GM12878 (cell line): ENCODE measurements around the gene HERC2. TPM values are rescaled to one million over a fixed set of nuclear protein-coding genes. Genes with fewer than 3 reads are reported as not detected.

Experiments
- ATAC-seq: fragments of 200-7000 bp; cut with Tn5 transposase; 3 replicates; pipeline ENCODE4 v1.9.1; 2020; ENCODE audit warnings: mild to moderate bottlenecking, moderate library complexity
- BruUV-seq: library from RNA; stranded (reverse); fragments of 400-500 nt; replicated peaks from 2 replicates; lab custom pipeline; 2021; lab: Mats Ljungman, UMichigan
- CTCF ChIA-PET: fragments of 300-600 bp; sonication (Branson Sonifier 250); formaldehyde crosslinking; extraction: SDS; loops from one replicate; lab custom pipeline; 2021; ENCODE audit warnings: inconsistent platforms; lab: Yijun Ruan, JAX
- POLR2A ChIA-PET: fragments of 350-600 bp; formaldehyde crosslinking; extraction: SDS; loops from one replicate; lab custom pipeline; 2021; ENCODE audit warnings: inconsistent platforms; lab: Charles Lee
- RAD21 ChIA-PET: fragments of 300-600 bp; sonication (Branson Sonifier 250); formaldehyde crosslinking; loops from one replicate; lab custom pipeline; 2023; ENCODE audit warnings: antibody characterized with exemption; ENCODE audit not compliant: unreplicated experiment; lab: Charles Lee
- SMC1A ChIA-PET: fragments of 300-600 bp; sonication (Branson Sonifier 250); formaldehyde crosslinking; loops from one replicate; lab custom pipeline; 2023; ENCODE audit not compliant: unreplicated experiment, uncharacterized antibody; lab: Charles Lee
- DNase-seq: peaks from one replicate; pipeline ENCODE4 v3.0.0-alpha.2; 2011; ENCODE audit warnings: low read depth, low spot score
- FAIRE-seq: peaks from 3 replicates; lab custom pipeline; 2011; peaks lifted over from hg19 to GRCh38; lab: Jason Lieb, UNC
- H2AFZ ChIP-seq: 2 replicates; pipeline ENCODE4 v1.6.0; 2011; ENCODE audit warnings: low read depth, low read length, control low read depth; ENCODE audit not compliant: control insufficient read depth
- H3K27ac ChIP-seq: 2 replicates; pipeline ENCODE4 v1.5.1; 2011; ENCODE audit warnings: control low read depth; ENCODE audit not compliant: control insufficient read depth, insufficient read depth
- H3K27me3 ChIP-seq, 2 experiments: replicated peaks in 1 of 2; 2 replicates each; pipeline versions ENCODE4 v1.6.0 to v1.6.1; 2011; ENCODE audit warnings: low read length in 1 of 2; ENCODE audit not compliant: control insufficient read depth in 2 of 2, insufficient read depth in 2 of 2
- H3K36me3 ChIP-seq, 2 experiments: 2 replicates each; pipeline ENCODE4 v1.5.1; 2011; ENCODE audit warnings: low read length in 1 of 2; ENCODE audit not compliant: control insufficient read depth in 2 of 2, insufficient read depth in 2 of 2
- H3K4me1 ChIP-seq: 2 replicates; pipeline ENCODE4 v1.6.1; 2011; ENCODE audit warnings: mild to moderate bottlenecking, low read length, moderate library complexity, mixed read lengths; ENCODE audit not compliant: control insufficient read depth, insufficient read depth
- H3K4me2 ChIP-seq: 2 replicates; pipeline ENCODE4 v1.6.0; 2011; ENCODE audit warnings: control low read depth; ENCODE audit not compliant: control insufficient read depth, insufficient read depth
- H3K4me3 ChIP-seq: fragments of 200-600 bp; sonication (generic); 2 replicates; pipeline ENCODE4 v1.5.1; 2016
- H3K79me2 ChIP-seq: 2 replicates; pipeline ENCODE4 v1.6.0; 2011; ENCODE audit warnings: low read length; ENCODE audit not compliant: control insufficient read depth, insufficient read depth
- H3K9ac ChIP-seq: 2 replicates; pipeline ENCODE4 v1.8.0; 2011; ENCODE audit warnings: low read length, control low read depth, mixed read lengths; ENCODE audit not compliant: control insufficient read depth, insufficient read depth
- H3K9me3 ChIP-seq: replicated peaks from 3 replicates; pipeline ENCODE4 v1.5.1; 2011; ENCODE audit warnings: mild to moderate bottlenecking, low read length; ENCODE audit not compliant: control insufficient read depth, insufficient read depth
- H4K20me1 ChIP-seq: 2 replicates; pipeline ENCODE4 v1.6.0; 2011; ENCODE audit not compliant: control insufficient read depth, insufficient read depth
- CHD2 ChIP-seq: IDR thresholded peaks from 2 replicates; pipeline ENCODE4 v1.6.1; 2011; ENCODE audit warnings: low read depth, low read length, improper control_type of control experiment, borderline replicate concordance
- KAT2A ChIP-seq: conservative IDR thresholded peaks from 2 replicates; pipeline ENCODE4 v1.6.1; 2011; ENCODE audit warnings: low read depth, low read length; ENCODE audit not compliant: control insufficient read depth
- NFYA ChIP-seq: IDR thresholded peaks from 2 replicates; pipeline ENCODE4 v1.6.1; 2011; ENCODE audit warnings: low read depth, mild to moderate bottlenecking, low read length, improper control_type of control experiment, borderline replicate concordance
- RAD21 ChIP-seq: IDR thresholded peaks from 2 replicates; pipeline ENCODE4 v1.6.1; 2011; ENCODE audit warnings: mild to moderate bottlenecking, low read depth, low read length, moderate library complexity; ENCODE audit not compliant: insufficient read depth
- RFX5 ChIP-seq: IDR thresholded peaks from 2 replicates; pipeline ENCODE4 v1.6.1; 2011; ENCODE audit warnings: low read depth, low read length, improper control_type of control experiment
- SMAD1 ChIP-seq: fragments of 450-650 bp; IDR thresholded peaks from 2 replicates; pipeline ENCODE4 v1.6.1; 2018; ENCODE audit warnings: mild to moderate bottlenecking, low read depth; ENCODE audit not compliant: partially characterized antibody
- SREBF2 ChIP-seq: IDR thresholded peaks from 2 replicates; pipeline ENCODE4 v1.6.1; 2012; ENCODE audit warnings: mild to moderate bottlenecking, low read length
- TBL1XR1 ChIP-seq: IDR thresholded peaks from 2 replicates; pipeline ENCODE4 v1.6.1; 2012; ENCODE audit warnings: low read depth, low read length, improper control_type of control experiment
- ZBTB33 ChIP-seq: fragments of 450-650 bp; IDR thresholded peaks from 2 replicates; pipeline ENCODE4 v1.6.1; 2017; ENCODE audit warnings: mild to moderate bottlenecking
- ZNF274 ChIP-seq: IDR thresholded peaks from one replicate; pipeline ENCODE4 v1.8.0; 2011; ENCODE audit not compliant: insufficient read length, insufficient read depth
- ZZZ3 ChIP-seq: IDR thresholded peaks from 2 replicates; pipeline ENCODE4 v1.6.1; 2011; ENCODE audit warnings: low read depth; ENCODE audit not compliant: control insufficient read depth, insufficient read length
- WGBS: methylation state at CpG from one replicate; pipeline ENCODE4 v1.1.6; 2016; ENCODE audit warnings: low lambda C conversion rate; ENCODE audit not compliant: insufficient replicate concordance, insufficient coverage; ENCODE audit errors: missing lambda C conversion rate; 5-methylcytosine and 5-hydroxymethylcytosine counted together
- in situ Hi-C: fragments of 300-500 bp; cut with MboI; formaldehyde crosslinking; loops from 9 replicates; pipeline ENCODE4 v1.14.3; 2018; ENCODE audit warnings: mixed read lengths
- intact Hi-C: fragments of 100-400 bp; cut with micrococcal nuclease; formaldehyde crosslinking; loops from one replicate; pipeline ENCODE4 v1.14.2; 2022; ENCODE audit not compliant: unreplicated experiment
- polyA plus RNA-seq, 11 experiments: library from polyadenylated mRNA; depleted of rRNA in 4 of 11; unstranded in 6 of 11; stranded (reverse) in 5 of 11; fragments of >200 nt; fragmentation: Nextera tagmentation in 4 of 11; fragmentation: Illumina TruSeq in 1 of 11; extraction: Ambion mirVana in 4 of 11; extraction: Trizol in 1 of 11; gene quantifications; 1 replicate in 1 of 11; 2 replicates in 10 of 11; pipeline versions ENCODE4 v1.2.1 to v1.2.3, GENCODE V29; 2011 to 2016; ENCODE audit warnings: inconsistent platforms in 2 of 11, missing spikeins in 2 of 11, low read depth in 1 of 11
- total RNA-seq, 4 experiments: library from RNA; depleted of rRNA in 3 of 4; stranded (reverse); fragments of >200 nt in 3 of 4; fragmentation: Illumina TruSeq in 1 of 4; extraction: Trizol in 1 of 4; gene quantifications; 2 replicates each; pipeline versions ENCODE4 v1.2.1 to v1.2.3, GENCODE V29; 2013 to 2021
- TF ChIP-seq, protein P1 (sequence below): fragments of 450-650 bp; IDR thresholded peaks from 2 replicates; pipeline ENCODE4 v1.6.1; 2017; ENCODE audit warnings: mild to moderate bottlenecking, low read depth, inconsistent platforms; ENCODE audit not compliant: poor library complexity, severe bottlenecking

Gene HERC2
- total and polyA plus RNA-seq, 10 of the 15 experiments (the other 5 are each of a cell fraction or from before 2014, with no cell fraction given): 6.1 to 39.0 (median 24.0) TPM

GRCh38 chr15:28167042-28167441 is 154.9 kb downstream of the HERC2 start:
- WGBS: 95% methylated on average over 3 of the region's 3 CpGs
- SMC1A ChIA-PET: no interaction called here

More at GRCh38 chr15:28167042-28167441, 154.9 kb downstream of the HERC2 start:
- no peak for FAIRE-seq
- Histone ChIP-seq H3K4me1 (no peaks in the 10 kb centered on the region), H3K36me3 (peaks cover 11 to 25% of the 10 kb centered on the region in 2 experiments), H3K27me3 (no peaks in the 10 kb centered on the region), H4K20me1 (no peaks in the 10 kb centered on the region), H3K4me2 (no peak overlapping the region), H3K27ac (no peak overlapping the region), H3K4me3 (no peak overlapping the region), H3K9me3 (no peaks in the 10 kb centered on the region), H2AFZ (no peak overlapping the region), H3K79me2 (no peaks in the 10 kb centered on the region), H3K9ac (no peak overlapping the region)
- BruUV-seq: no TSS peak
- DNase-seq: no peak
- RAD21 ChIA-PET: no interaction called here
- CTCF ChIA-PET: no interaction called here
- intact Hi-C loops (no loop called here), in situ Hi-C loops (no loop called here)
- no peak for ATAC-seq
- POLR2A ChIA-PET: no interaction called here
- TF ChIP-seq TBL1XR1: no peak
- TF ChIP-seq CHD2: no peak
- TF ChIP-seq RAD21: no peak
- no peak for TF ChIP-seq ZNF274
- TF ChIP-seq, protein P1, sequence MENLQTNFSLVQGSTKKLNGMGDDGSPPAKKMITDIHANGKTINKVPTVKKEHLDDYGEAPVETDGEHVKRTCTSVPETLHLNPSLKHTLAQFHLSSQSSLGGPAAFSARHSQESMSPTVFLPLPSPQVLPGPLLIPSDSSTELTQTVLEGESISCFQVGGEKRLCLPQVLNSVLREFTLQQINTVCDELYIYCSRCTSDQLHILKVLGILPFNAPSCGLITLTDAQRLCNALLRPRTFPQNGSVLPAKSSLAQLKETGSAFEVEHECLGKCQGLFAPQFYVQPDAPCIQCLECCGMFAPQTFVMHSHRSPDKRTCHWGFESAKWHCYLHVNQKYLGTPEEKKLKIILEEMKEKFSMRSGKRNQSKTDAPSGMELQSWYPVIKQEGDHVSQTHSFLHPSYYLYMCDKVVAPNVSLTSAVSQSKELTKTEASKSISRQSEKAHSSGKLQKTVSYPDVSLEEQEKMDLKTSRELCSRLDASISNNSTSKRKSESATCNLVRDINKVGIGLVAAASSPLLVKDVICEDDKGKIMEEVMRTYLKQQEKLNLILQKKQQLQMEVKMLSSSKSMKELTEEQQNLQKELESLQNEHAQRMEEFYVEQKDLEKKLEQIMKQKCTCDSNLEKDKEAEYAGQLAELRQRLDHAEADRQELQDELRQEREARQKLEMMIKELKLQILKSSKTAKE: no peak
- TF ChIP-seq SREBF2: no peak
- TF ChIP-seq KAT2A: no peak
- TF ChIP-seq NFYA: no peak
- TF ChIP-seq ZBTB33: no peak
- TF ChIP-seq RFX5: no peak
- no peak for TF ChIP-seq SMAD1
- no peak for TF ChIP-seq ZZZ3
